MCF 10A (cell line): ENCODE data around the gene TP53BP2. TPM values are rescaled to one million over a fixed set of nuclear protein-coding genes. Genes with fewer than 3 reads are reported as not detected.
A peak's percentile ranks its signal among the peaks of the same experiment; 100 is the strongest.

Source experiments
- BruUV-seq: library from RNA; stranded (reverse); fragments of 400-500 nt; replicated peaks from 2 replicates; lab custom pipeline; 2021; lab: Mats Ljungman, UMichigan
- CTCF ChIA-PET: fragments of 300-600 bp; sonication (Branson Sonifier 250); formaldehyde crosslinking; extraction: SDS; loops from one replicate; lab custom pipeline; 2021; ENCODE audit warnings: antibody characterized with exemption, inconsistent platforms; lab: Yijun Ruan, JAX
- POLR2A ChIA-PET: fragments of 300-600, 350-650 bp; sonication (Branson Sonifier 250); formaldehyde crosslinking; extraction: SDS; loops from one replicate; lab custom pipeline; 2020; ENCODE audit warnings: antibody characterized with exemption, inconsistent platforms; lab: Yijun Ruan, JAX
- DNase-seq: peaks from one replicate; pipeline ENCODE4 v3.0.0-alpha.2; 2018; ENCODE audit not compliant: unreplicated experiment
- H3K27ac Mint-ChIP-seq: one replicate; pipeline ENCODE4 v1.8.0; 2022; ENCODE audit warnings: mild to moderate bottlenecking, low read depth, mixed read lengths; ENCODE audit not compliant: unreplicated experiment
- H3K27me3 Mint-ChIP-seq: one replicate; pipeline ENCODE4 v1.8.0; 2022; ENCODE audit warnings: mixed read lengths; ENCODE audit not compliant: insufficient read depth, unreplicated experiment
- H3K36me3 Mint-ChIP-seq: one replicate; pipeline ENCODE4 v1.8.0; 2022; ENCODE audit warnings: mild to moderate bottlenecking, moderate library complexity, mixed read lengths; ENCODE audit not compliant: insufficient read depth, unreplicated experiment
- H3K4me1 Mint-ChIP-seq: one replicate; pipeline ENCODE4 v1.8.0; 2022; ENCODE audit warnings: mixed read lengths; ENCODE audit not compliant: insufficient read depth, unreplicated experiment
- H3K4me3 Mint-ChIP-seq: one replicate; pipeline ENCODE4 v1.8.0; 2022; ENCODE audit warnings: mild to moderate bottlenecking, moderate library complexity, mixed read lengths; ENCODE audit not compliant: unreplicated experiment
- H3K9me3 Mint-ChIP-seq: one replicate; pipeline ENCODE4 v1.8.0; 2022; ENCODE audit warnings: mixed read lengths; ENCODE audit not compliant: unreplicated experiment
- CTCF ChIP-seq: fragments of 200-600 bp; IDR thresholded peaks from one replicate; pipeline ENCODE4 v1.8.0; 2022; ENCODE audit warnings: antibody characterized with exemption, mild to moderate bottlenecking; ENCODE audit not compliant: unreplicated experiment
- intact Hi-C: fragments of 100-400 bp; cut with micrococcal nuclease; formaldehyde crosslinking; loops from 2 replicates; pipeline ENCODE4 v1.14.1; 2022
- total RNA-seq: library from RNA; stranded (reverse); gene quantifications from 2 replicates; pipeline ENCODE4 v1.2.3, GENCODE V29; 2022

The TP53BP2 gene
- total RNA-seq, 1 experiment from 2014 or later = 64.0 TPM

GRCh38 chr1:223761411-223761810 lies 84.3 kb downstream of the TP53BP2 start:
- BruUV-seq = no TSS peak
- POLR2A ChIA-PET = interaction anchor here (0.6 to 4.1 kb wide), 4 partner anchors 10 to 41 kb away, joined by 3 to 26 read pairs (median 6); no protein-coding TSS in a partner anchor
- Mint-ChIP-seq H3K27me3 (no peaks in the 10 kb centered on the region), H3K36me3 (peaks cover 100% of the 10 kb centered on the region), H3K4me3 (no peak overlapping the region), H3K4me1 (no peaks in the 10 kb centered on the region), H3K27ac (no peak overlapping the region), H3K9me3 (no peaks in the 10 kb centered on the region)
- CTCF ChIA-PET = interaction anchor here (1.0 to 6.8 kb wide), 5 partner anchors 10 to 65 kb away, joined by 4 to 62 read pairs (median 12); partner anchors contain the start of gene CAPN2
- TF ChIP-seq CTCF = no peak
- no peak for DNase-seq
- intact Hi-C loops = no loop called here

- no peak for DNase-seq
- Mint-ChIP-seq H3K36me3 (peaks cover 98% of the 10 kb centered on the region), H3K27me3 (no peaks in the 10 kb centered on the region), H3K27ac (no peak overlapping the region), H3K9me3 (no peaks in the 10 kb centered on the region), H3K4me3 (no peak overlapping the region), H3K4me1 (no peaks in the 10 kb centered on the region)
- BruUV-seq = no TSS peak
- ChIA-PET POLR2A (interaction anchor here (2.4 to 4.1 kb wide), 2 partner anchors 10 to 15 kb away, joined by 8 to 26 read pairs; no protein-coding TSS in a partner anchor), CTCF (interaction anchor here (0.5 to 6.8 kb wide), 6 partner anchors 10 to 738 kb away, joined by 3 to 62 read pairs (median 8); partner anchors contain the start of gene CAPN2)
- no peak for TF ChIP-seq CTCF
- intact Hi-C loops = no loop called here
Measured at GRCh38 chr1:223760833-223761232, 84.9 kb downstream of the TP53BP2 start.

- ChIA-PET CTCF (interaction anchor here (0.8 to 6.8 kb wide), 3 partner anchors 8 to 63 kb away, joined by 3 to 62 read pairs (median 13); partner anchors contain the start of gene CAPN2), POLR2A (interaction anchor here (0.6 to 4.1 kb wide), 2 partner anchors 12 to 50 kb away, joined by 3 to 26 read pairs; no protein-coding TSS in a partner anchor)
- no peak overlapping the region for H3K4me3 Mint-ChIP-seq
- no peak for TF ChIP-seq CTCF
- BruUV-seq = no TSS peak
- H3K27me3 Mint-ChIP-seq = no peaks in the 10 kb centered on the region
- peaks cover 95% of the 10 kb centered on the region for H3K36me3 Mint-ChIP-seq
- intact Hi-C loops = no loop called here
- H3K27ac Mint-ChIP-seq = peak overlapping the region; percentile 13
- H3K4me1 Mint-ChIP-seq = no peaks in the 10 kb centered on the region
- no peaks in the 10 kb centered on the region for H3K9me3 Mint-ChIP-seq
- DNase-seq = no peak
Measured at GRCh38 chr1:223759273-223759672, 86.5 kb downstream of the TP53BP2 start.

- POLR2A ChIA-PET = interaction anchor here (0.5 to 4.1 kb wide), 3 partner anchors 12 to 746 kb away, joined by 3 to 26 read pairs (median 4); no protein-coding TSS in a partner anchor
Measured at GRCh38 chr1:223758734-223759133, 87.0 kb downstream of the TP53BP2 start.

More at GRCh38 chr1:223758734-223759133, 87.0 kb downstream of the TP53BP2 start:
- no peaks in the 10 kb centered on the region for H3K9me3 Mint-ChIP-seq
- TF ChIP-seq CTCF = no peak
- H3K27ac Mint-ChIP-seq = peak overlapping the region; percentile 13
- CTCF ChIA-PET = interaction anchor here (0.6 to 6.8 kb wide), 4 partner anchors 8 to 63 kb away, joined by 3 to 62 read pairs (median 4); partner anchors contain the start of gene CAPN2
- H3K4me3 Mint-ChIP-seq = no peak overlapping the region
- H3K36me3 Mint-ChIP-seq = peaks cover 95% of the 10 kb centered on the region
- H3K27me3 Mint-ChIP-seq = no peaks in the 10 kb centered on the region
- DNase-seq = no peak
- intact Hi-C loops = no loop called here
- no peaks in the 10 kb centered on the region for H3K4me1 Mint-ChIP-seq
- BruUV-seq = no TSS peak
